H9 (cell line): ENCODE measurements around the gene MID1. TPM values are rescaled to one million over a fixed set of nuclear protein-coding genes. Genes with fewer than 3 reads are reported as not detected.

ENCODE experiments used
- DNase-seq: peaks from one replicate; pipeline ENCODE4 v3.0.0-alpha.2; 2017
- H2AFZ ChIP-seq: one replicate; pipeline ENCODE4 v1.6.1; 2013; ENCODE audit warnings: mild to moderate bottlenecking, low read length, control low read depth, moderate library complexity
- H2AK5ac ChIP-seq: 2 replicates; pipeline ENCODE4 v1.6.1; 2013; ENCODE audit warnings: low read length, control low read depth, mixed read lengths; ENCODE audit not compliant: insufficient read length
- H2BK120ac ChIP-seq: one replicate; pipeline ENCODE4 v1.6.1; 2013; ENCODE audit warnings: low read depth, mild to moderate bottlenecking, low read length, control low read depth, inconsistent platforms; ENCODE audit not compliant: poor library complexity, severe bottlenecking
- H2BK12ac ChIP-seq: 2 replicates; pipeline ENCODE4 v1.6.1; 2013; ENCODE audit warnings: low read length, control low read depth, mixed read lengths, low read depth; ENCODE audit not compliant: insufficient read length
- H2BK15ac ChIP-seq: 2 replicates; pipeline ENCODE4 v1.6.1; 2013; ENCODE audit warnings: low read depth, low read length, control low read depth
- H2BK20ac ChIP-seq: one replicate; pipeline ENCODE4 v1.6.1; 2013; ENCODE audit warnings: low read depth, mild to moderate bottlenecking, low read length, control low read depth, inconsistent platforms; ENCODE audit not compliant: poor library complexity, severe bottlenecking
- H2BK5ac ChIP-seq: 2 replicates; pipeline ENCODE4 v1.6.1; 2013; ENCODE audit warnings: low read length, control low read depth, mixed read lengths; ENCODE audit not compliant: insufficient read length
- H3K14ac ChIP-seq: 2 replicates; pipeline ENCODE4 v1.6.1; 2013; ENCODE audit warnings: low read length, control low read depth; ENCODE audit not compliant: insufficient read depth
- H3K18ac ChIP-seq: 2 replicates; pipeline ENCODE4 v1.6.1; 2013; ENCODE audit warnings: low read depth, mild to moderate bottlenecking, mixed read lengths, low read length, control low read depth; ENCODE audit not compliant: insufficient read length
- H3K23ac ChIP-seq: 2 replicates; pipeline ENCODE4 v1.6.1; 2013; ENCODE audit warnings: low read length, control low read depth, mixed read lengths, low read depth; ENCODE audit not compliant: insufficient read length
- H3K23me2 ChIP-seq: 2 replicates; pipeline ENCODE4 v1.6.1; 2013; ENCODE audit warnings: low read depth, mild to moderate bottlenecking, mixed read lengths, low read length, control low read depth; ENCODE audit not compliant: insufficient read length, poor library complexity, severe bottlenecking
- H3K27ac ChIP-seq: 2 replicates; pipeline ENCODE4 v1.5.1; 2013; ENCODE audit warnings: low read length, control low read depth, mixed read lengths, low read depth; ENCODE audit not compliant: insufficient read length
- H3K27me3 ChIP-seq: 2 replicates; pipeline ENCODE4 v1.6.1; 2013; ENCODE audit warnings: low read length, control low read depth, inconsistent platforms; ENCODE audit not compliant: insufficient read depth
- H3K4ac ChIP-seq: 2 replicates; pipeline ENCODE4 v1.6.1; 2013; ENCODE audit warnings: low read depth, mild to moderate bottlenecking, control low read depth, inconsistent platforms, low read length, moderate library complexity
- H3K4me1 ChIP-seq: 2 replicates; pipeline ENCODE4 v1.6.1; 2013; ENCODE audit warnings: low read length, control low read depth, inconsistent platforms; ENCODE audit not compliant: insufficient read depth
- H3K4me2 ChIP-seq: 2 replicates; pipeline ENCODE4 v1.6.1; 2013; ENCODE audit warnings: low read length, control low read depth, mixed read lengths; ENCODE audit not compliant: insufficient read length, insufficient read depth
- H3K56ac ChIP-seq: 2 replicates; pipeline ENCODE4 v1.6.1; 2013; ENCODE audit warnings: low read depth, mild to moderate bottlenecking, mixed read lengths, low read length, control low read depth; ENCODE audit not compliant: insufficient read length
- H3K79me1 ChIP-seq: 2 replicates; pipeline ENCODE4 v1.6.1; 2013; ENCODE audit warnings: low read depth, mild to moderate bottlenecking, moderate library complexity, low read length, control low read depth, inconsistent platforms; ENCODE audit not compliant: insufficient read depth, poor library complexity, severe bottlenecking
- H3K79me2 ChIP-seq: 2 replicates; pipeline ENCODE4 v1.6.1; 2013; ENCODE audit warnings: low read length, control low read depth, inconsistent platforms; ENCODE audit not compliant: insufficient read depth
- H3K9ac ChIP-seq: 2 replicates; pipeline ENCODE4 v1.6.1; 2013; ENCODE audit warnings: low read length, control low read depth, mixed read lengths; ENCODE audit not compliant: insufficient read length; ENCODE audit errors: extremely low read depth
- H3K9me3 ChIP-seq: one replicate; pipeline ENCODE4 v1.6.1; 2013; ENCODE audit warnings: low read depth, low read length, inconsistent platforms; ENCODE audit not compliant: control insufficient read depth
- H3T11ph ChIP-seq: one replicate; pipeline ENCODE4 v1.6.1; 2013; ENCODE audit warnings: mild to moderate bottlenecking, low read length, control low read depth, inconsistent platforms
- H4K20me1 ChIP-seq: one replicate; pipeline ENCODE4 v1.6.1; 2013; ENCODE audit not compliant: control insufficient read depth, insufficient read length, insufficient read depth
- H4K5ac ChIP-seq: 2 replicates; pipeline ENCODE4 v1.6.1; 2013; ENCODE audit warnings: low read depth, mild to moderate bottlenecking, mixed read lengths, low read length, control low read depth; ENCODE audit not compliant: insufficient read length
- H4K8ac ChIP-seq: replicated peaks from 2 replicates; pipeline ENCODE4 v1.6.1; 2013; ENCODE audit warnings: low read length, control low read depth, mixed read lengths, low read depth; ENCODE audit not compliant: insufficient read length
- H4K91ac ChIP-seq: 2 replicates; pipeline ENCODE4 v1.6.1; 2013; ENCODE audit warnings: low read depth, mild to moderate bottlenecking, moderate library complexity, mixed read lengths, low read length, control low read depth; ENCODE audit not compliant: insufficient read length
- H3K27ac Mint-ChIP-seq, 3 experiments: 2 replicates in 2 of 3; 3 replicates in 1 of 3; pipeline ENCODE4 v1.8.0; 2020 to 2021; ENCODE audit warnings: mixed read lengths in 3 of 3, mild to moderate bottlenecking in 1 of 3, moderate library complexity in 1 of 3
- H3K27me3 Mint-ChIP-seq: 2 replicates; pipeline ENCODE4 v1.8.0; 2021; ENCODE audit warnings: low read depth, mild to moderate bottlenecking, moderate library complexity, mixed read lengths
- H3K36me3 Mint-ChIP-seq, 3 experiments: 2 replicates in 2 of 3; 3 replicates in 1 of 3; pipeline ENCODE4 v1.8.0; 2020 to 2021; ENCODE audit warnings: low read depth in 3 of 3, mixed read lengths in 3 of 3; ENCODE audit not compliant: insufficient read depth in 1 of 3
- H3K4me1 Mint-ChIP-seq, 2 experiments: 2 replicates each; pipeline ENCODE4 v1.8.0; 2020; ENCODE audit warnings: mixed read lengths in 2 of 2
- H3K4me3 Mint-ChIP-seq, 2 experiments: 2 replicates in 1 of 2; 3 replicates in 1 of 2; pipeline ENCODE4 v1.8.0; 2020 to 2021; ENCODE audit warnings: mild to moderate bottlenecking in 2 of 2, mixed read lengths in 2 of 2, moderate library complexity in 1 of 2
- H3K9me3 Mint-ChIP-seq, 2 experiments: 2 replicates in 1 of 2; 3 replicates in 1 of 2; pipeline ENCODE4 v1.8.0; 2020; ENCODE audit warnings: mild to moderate bottlenecking in 2 of 2, mixed read lengths in 2 of 2, moderate library complexity in 1 of 2
- WGBS: extraction: QIAGEN DNeasy Blood & Tissue Kit; methylation state at CpG from one replicate; pipeline ENCODE4 v1.1.7; 2013; ENCODE audit warnings: missing lambda C conversion rate, low lambda C conversion rate, mixed read lengths; ENCODE audit not compliant: insufficient read length; ENCODE audit errors: extremely low coverage; 5-methylcytosine and 5-hydroxymethylcytosine counted together
- total RNA-seq: library from RNA; stranded (reverse); gene quantifications from 2 replicates; pipeline ENCODE4 v1.2.1, GENCODE V29; 2021
- TF ChIP-seq, protein P1 (sequence below): fragments of 200-600 bp; sonication (generic); conservative IDR thresholded peaks from 3 replicates; pipeline ENCODE4 v1.8.0; 2021; ENCODE audit warnings: antibody characterized with exemption, mild to moderate bottlenecking

MID1 gene
- total RNA-seq, 1 experiment from 2014 or later = 32.9 TPM

DNA sequence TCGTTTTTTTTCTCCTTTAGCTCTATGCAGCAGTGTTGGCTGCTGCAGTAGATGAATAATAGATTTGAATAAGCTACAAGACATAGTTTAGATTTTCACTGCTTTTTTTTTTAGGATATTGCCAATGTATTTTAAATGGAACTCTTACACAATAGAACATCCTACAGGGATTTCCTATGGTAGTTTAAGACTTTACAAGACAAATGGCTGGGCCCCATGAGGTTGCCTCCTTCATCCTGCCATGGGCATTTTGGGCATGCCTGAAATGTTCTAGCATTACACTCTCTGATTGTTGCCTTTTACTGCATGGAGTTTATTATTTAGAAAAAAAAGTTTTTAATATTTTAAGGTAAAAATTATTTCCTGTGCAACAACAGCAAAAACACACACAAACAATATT, 74.5 kb downstream of the MID1 start:
- Histone ChIP-seq H3K14ac (no peak overlapping the region), H2AFZ (no peak overlapping the region), H3K79me1 (no peaks in the 10 kb centered on the region), H2BK5ac (no peak overlapping the region), H3K9ac (no peak overlapping the region), H4K8ac (no peak overlapping the region), H3K56ac (no peak overlapping the region), H3K27me3 (no peaks in the 10 kb centered on the region), H3T11ph (no peak overlapping the region), H4K91ac (no peak overlapping the region), H2BK12ac (no peak overlapping the region), H3K9me3 (no peaks in the 10 kb centered on the region), H3K23ac (no peak overlapping the region), H4K5ac (no peak overlapping the region), H2BK20ac (no peak overlapping the region), H2AK5ac (no peak overlapping the region), H3K18ac (no peak overlapping the region), H4K20me1 (no peaks in the 10 kb centered on the region), H2BK15ac (no peak overlapping the region), H3K79me2 (peaks cover 5% of the 10 kb centered on the region; the same call in 1 of the 2 replicates), H3K4me2 (no peak overlapping the region), H3K27ac (peak overlapping the region; percentile 69), H2BK120ac (no peak overlapping the region), H3K4me1 (no peaks in the 10 kb centered on the region; the same call in 1 of the 2 replicates), H3K4ac (no peak overlapping the region), H3K23me2 (no peaks in the 10 kb centered on the region)
- peaks cover 0 to 5% (median 0%) of the 10 kb centered on the region in 3 experiments; a peak in 4 of 7 replicates for H3K36me3 Mint-ChIP-seq
- no peaks in the 10 kb centered on the region for H3K27me3 Mint-ChIP-seq
- peak overlapping the region; percentile 10 to 20; a peak in 1 of 5 replicates for H3K4me3 Mint-ChIP-seq
- peak overlapping the region; percentile 69 to 92 (median 73); a peak in 5 of 7 replicates for H3K27ac Mint-ChIP-seq
- no CpG with 5 or more reads among the region's 1 CpG for WGBS
- H3K9me3 Mint-ChIP-seq = peaks cover 27 to 35% of the 10 kb centered on the region in 2 experiments
- peaks cover 32 to 44% of the 10 kb centered on the region in 2 experiments for H3K4me1 Mint-ChIP-seq
- DNase-seq = no peak
- TF ChIP-seq, protein P1, sequence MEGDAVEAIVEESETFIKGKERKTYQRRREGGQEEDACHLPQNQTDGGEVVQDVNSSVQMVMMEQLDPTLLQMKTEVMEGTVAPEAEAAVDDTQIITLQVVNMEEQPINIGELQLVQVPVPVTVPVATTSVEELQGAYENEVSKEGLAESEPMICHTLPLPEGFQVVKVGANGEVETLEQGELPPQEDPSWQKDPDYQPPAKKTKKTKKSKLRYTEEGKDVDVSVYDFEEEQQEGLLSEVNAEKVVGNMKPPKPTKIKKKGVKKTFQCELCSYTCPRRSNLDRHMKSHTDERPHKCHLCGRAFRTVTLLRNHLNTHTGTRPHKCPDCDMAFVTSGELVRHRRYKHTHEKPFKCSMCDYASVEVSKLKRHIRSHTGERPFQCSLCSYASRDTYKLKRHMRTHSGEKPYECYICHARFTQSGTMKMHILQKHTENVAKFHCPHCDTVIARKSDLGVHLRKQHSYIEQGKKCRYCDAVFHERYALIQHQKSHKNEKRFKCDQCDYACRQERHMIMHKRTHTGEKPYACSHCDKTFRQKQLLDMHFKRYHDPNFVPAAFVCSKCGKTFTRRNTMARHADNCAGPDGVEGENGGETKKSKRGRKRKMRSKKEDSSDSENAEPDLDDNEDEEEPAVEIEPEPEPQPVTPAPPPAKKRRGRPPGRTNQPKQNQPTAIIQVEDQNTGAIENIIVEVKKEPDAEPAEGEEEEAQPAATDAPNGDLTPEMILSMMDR = no peak
